IPS-18c (cell line): ENCODE results near the gene TSPOAP1.
"Not testable (repeated sequence)": the region's sequence is repeated elsewhere in the genome, so short reads cannot be mapped to it uniquely, and the experiment has no call there.

ENCODE experiments used
- H3K4me3 ChIP-seq: 2 replicates; pipeline ENCODE4 v1.7.0; 2013; ENCODE audit warnings: low read depth, mild to moderate bottlenecking, low read length, moderate library complexity; ENCODE audit not compliant: insufficient read depth
- H3K9me3 ChIP-seq: one replicate; pipeline ENCODE4 v1.6.1; 2013; ENCODE audit warnings: mild to moderate bottlenecking, low read length, moderate library complexity; ENCODE audit not compliant: control insufficient read depth, insufficient read depth

Gene TSPOAP1

GRCh38 chr17:58348038-58348437 is 19.4 kb upstream of the TSPOAP1 start:
- Histone ChIP-seq H3K9me3 (no peaks in the 10 kb centered on the region), H3K4me3 (no peak overlapping the region)

GRCh38 chr17:58345500-58345899 is 16.9 kb upstream of the TSPOAP1 start:
- no peak overlapping the region for H3K4me3 ChIP-seq
- H3K9me3 ChIP-seq = no peaks in the 10 kb centered on the region

GRCh38 chr17:58344791-58345157 is 16.2 kb upstream of the TSPOAP1 start:
- Histone ChIP-seq H3K9me3 (no peaks in the 10 kb centered on the region), H3K4me3 (no peak overlapping the region)

GRCh38 chr17:58344047-58344790 is 15.6 kb upstream of the TSPOAP1 start:
- no peaks in the 10 kb centered on the region for H3K9me3 ChIP-seq
- no peak overlapping the region for H3K4me3 ChIP-seq

- Histone ChIP-seq H3K4me3 (no peak overlapping the region), H3K9me3 (no peaks in the 10 kb centered on the region)
Observed at GRCh38 chr17:58343131-58343530, 14.5 kb upstream of the TSPOAP1 start.

- Histone ChIP-seq H3K4me3 (no peak overlapping the region), H3K9me3 (no peaks in the 10 kb centered on the region)
Observed at GRCh38 chr17:58341861-58342475, 13.4 kb upstream of the TSPOAP1 start.

- not testable (repeated sequence) for H3K9me3 ChIP-seq, H3K4me3 ChIP-seq
Observed at GRCh38 chr17:58341136-58341860, 12.7 kb upstream of the TSPOAP1 start.

- Histone ChIP-seq H3K4me3 (no peak overlapping the region), H3K9me3 (no peaks in the 10 kb centered on the region)
Observed at GRCh38 chr17:58340405-58340876, 11.8 kb upstream of the TSPOAP1 start.

GRCh38 chr17:58339755-58340404 is 11.3 kb upstream of the TSPOAP1 start:
- Histone ChIP-seq H3K9me3 (no peaks in the 10 kb centered on the region), H3K4me3 (no peak overlapping the region)

- Histone ChIP-seq H3K9me3 (no peaks in the 10 kb centered on the region), H3K4me3 (no peak overlapping the region; the same call in 1 of the 2 replicates)
Observed at GRCh38 chr17:58338841-58339754, 10.5 kb upstream of the TSPOAP1 start.

GRCh38 chr17:58338454-58338840 is 9.9 kb upstream of the TSPOAP1 start:
- Histone ChIP-seq H3K9me3 (no peaks in the 10 kb centered on the region), H3K4me3 (no peak overlapping the region)

GRCh38 chr17:58337600-58338453 is 9.2 kb upstream of the TSPOAP1 start:
- no peak overlapping the region for H3K4me3 ChIP-seq

GRCh38 chr17:58337210-58337599 is 8.6 kb upstream of the TSPOAP1 start:
- H3K9me3 ChIP-seq = no peaks in the 10 kb centered on the region
- H3K4me3 ChIP-seq = no peak overlapping the region

More at GRCh38 chr17:58337600-58338453, 9.2 kb upstream of the TSPOAP1 start:
- H3K9me3 ChIP-seq = no peaks in the 10 kb centered on the region

GRCh38 chr17:58336456-58337209 is 8.0 kb upstream of the TSPOAP1 start:
- Histone ChIP-seq H3K4me3 (no peak overlapping the region), H3K9me3 (no peaks in the 10 kb centered on the region)

- no peak overlapping the region for H3K4me3 ChIP-seq
Observed at GRCh38 chr17:58335779-58336455, 7.3 kb upstream of the TSPOAP1 start.

More at GRCh38 chr17:58335779-58336455, 7.3 kb upstream of the TSPOAP1 start:
- H3K9me3 ChIP-seq = no peaks in the 10 kb centered on the region
